22Rv1 (cell line): ENCODE results near the gene KRT75.

Experiments used
- CTCF ChIP-seq: fragments of 450-650 bp; IDR thresholded peaks from 2 replicates; pipeline ENCODE4 v1.5.1; 2017; ENCODE audit warnings: mild to moderate bottlenecking
- ZFX ChIP-seq: fragments of 450-650 bp; IDR thresholded peaks from 2 replicates; pipeline ENCODE4 v1.6.1; 2017; ENCODE audit warnings: antibody characterized with exemption, borderline replicate concordance

- TF ChIP-seq CTCF, result no peak
- TF ChIP-seq ZFX, result no peak
Measured at GRCh38 chr12:52385226-52385702, 48.9 kb downstream of the KRT75 start, which contains the start of gene KRT84.
